Ovary (tissue), 9 donors: ENCODE measurements around the gene LANCL1. TPM values are rescaled to one million over a fixed set of nuclear protein-coding genes. Genes with fewer than 3 reads are reported as not detected.

Source experiments
- DNase-seq, 5 donors: peaks; one replicate each; pipeline ENCODE4 v3.0.0-alpha.2; 2019 to 2020
- H3K27ac ChIP-seq, 2 donors: fragments of 200-600 bp; one replicate each; pipeline versions ENCODE4 v1.5.1 to v1.8.0; 2019 to 2022
- H3K27me3 ChIP-seq: fragments of 200-600 bp; one replicate; pipeline ENCODE4 v1.8.0; 2022
- H3K36me3 ChIP-seq: fragments of 200-600 bp; sonication (generic); one replicate; pipeline ENCODE4 v1.5.1; 2019
- H3K4me1 ChIP-seq: one replicate; pipeline ENCODE4 v1.8.1; 2013; ENCODE audit warnings: mild to moderate bottlenecking, moderate library complexity; ENCODE audit not compliant: insufficient read depth
- H3K4me3 ChIP-seq: fragments of 200-600 bp; sonication (generic); one replicate; pipeline ENCODE4 v1.5.1; 2017
- H3K9me3 ChIP-seq, 2 donors: fragments of 200-600 bp in 1 of 2; sonication (generic) in 1 of 2; one replicate each; pipeline versions ENCODE4 v1.5.1 to v1.8.1; 2013 to 2019; ENCODE audit warnings: mild to moderate bottlenecking in 1 of 2, moderate library complexity in 1 of 2
- CTCF ChIP-seq, 3 donors: fragments of 450-650 bp in 2 of 3; fragments of 200-600 bp in 1 of 3; IDR thresholded peaks; one replicate each; pipeline versions ENCODE4 v1.5.1 to v1.8.0; 2016 to 2022; ENCODE audit warnings: antibody characterized with exemption in 3 of 3, mild to moderate bottlenecking in 1 of 3
- EP300 ChIP-seq: sonication (generic); formaldehyde crosslinking; IDR thresholded peaks from one replicate; pipeline ENCODE4 v1.6.1; 2017; ENCODE audit warnings: antibody characterized with exemption
- POLR2A ChIP-seq: fragments of 450-650 bp; IDR thresholded peaks from one replicate; pipeline ENCODE4 v1.6.1; 2017; ENCODE audit warnings: antibody characterized with exemption, mild to moderate bottlenecking, moderate library complexity
- WGBS, 3 donors: extraction: QIAGEN DNeasy Blood & Tissue Kit in 1 of 3; methylation state at CpG; one replicate each; pipeline versions ENCODE4 v1.1.5 to v1.1.7; 2013 to 2017; 5-methylcytosine and 5-hydroxymethylcytosine counted together
- intact Hi-C, 4 donors: fragments of 100-400 bp; cut with DNase I; formaldehyde crosslinking; loops; one replicate each; pipeline versions ENCODE4 v1.11.0 to v1.15.1; 2022 to 2023
- polyA plus RNA-seq, 2 donors: library from polyadenylated mRNA; stranded (reverse); fragments of 200-250 nt in 1 of 2; fragments of 350-450 nt in 1 of 2; fragmentation: Illumina TruSeq in 1 of 2; extraction: RNeasy Lipid Tissue Mini Kit (QIAGEN cat#74804) in 1 of 2; gene quantifications; one replicate each; pipeline ENCODE4 v1.2.3, GENCODE V29; 2013 to 2014
- total RNA-seq, 7 donors: library from RNA; depleted of rRNA in 2 of 7; stranded (reverse); fragments of >200 nt in 2 of 7; fragmentation: NEBNext Ultra II Directional in 3 of 7; extraction: Animal tissue kit (Norgen Biotek cat#: 25700) in 3 of 7; gene quantifications; one replicate each; pipeline versions ENCODE4 v1.1.0 to v1.2.4, GENCODE V29; 2016 to 2023
- donor health status: DM: no; HTN: no; CAD: no; lungs with moderate emphysema.
- donor health status: DM: no; HTN: no; CAD: no.
- donor health status: Bipolar disorder and iron deficiency.
- donor health status: DM: yes; HTN: yes; CAD: no.
- donor health status: DM: no; HTN: no; CAD: no.
- donor health status: DM: yes; HTN: yes; CAD: no.

LANCL1 gene
- total and polyA plus RNA-seq, 9 donors = 21.6 to 44.7 (median 39.7) TPM

- H3K36me3 ChIP-seq = no peaks in the 10 kb centered on the region
- intact Hi-C loops = no loop called here
- TF ChIP-seq POLR2A (no peak), EP300 (no peak), CTCF (IDR thresholded peaks at IDR 0.05) (no peak)
- H3K27ac ChIP-seq = no peak overlapping the region
- 81 to 85% (median 82%) methylated on average over 3 of the region's 3 CpGs for WGBS, 3 donors
- no peaks in the 10 kb centered on the region for H3K9me3 ChIP-seq
- no peak for DNase-seq
- H3K4me1 ChIP-seq = no peaks in the 10 kb centered on the region
- no peak overlapping the region for H3K4me3 ChIP-seq
- H3K27me3 ChIP-seq = no peaks in the 10 kb centered on the region
Measured at GRCh38 chr2:210496512-210496911, 20.0 kb upstream of the LANCL1 start.

GRCh38 chr2:210493528-210493927 lies 17.0 kb upstream of the LANCL1 start:
- TF ChIP-seq POLR2A = no peak
- TF ChIP-seq EP300 = no peak
- Histone ChIP-seq H3K4me1 (no peaks in the 10 kb centered on the region), H3K4me3 (no peak overlapping the region), H3K27ac (no peak overlapping the region), H3K27me3 (no peaks in the 10 kb centered on the region), H3K9me3 (no peaks in the 10 kb centered on the region), H3K36me3 (no peaks in the 10 kb centered on the region)
- 87 to 94% (median 92%) methylated on average over 3 of the region's 3 CpGs for WGBS, 3 donors
- intact Hi-C loops = no loop called here
- no peak for DNase-seq

GRCh38 chr2:210481601-210482175 lies 5.1 kb upstream of the LANCL1 start:
- H3K27ac ChIP-seq = no peak overlapping the region
- intact Hi-C loops = no loop called here
- H3K36me3 ChIP-seq = no peaks in the 10 kb centered on the region
- TF ChIP-seq EP300 (no peak), POLR2A (no peak), CTCF (IDR thresholded peaks at IDR 0.05) (no peak)
- H3K4me1 ChIP-seq = no peaks in the 10 kb centered on the region
- no peaks in the 10 kb centered on the region for H3K27me3 ChIP-seq
- DNase-seq = no peak
- H3K4me3 ChIP-seq = no peak overlapping the region
- WGBS, 3 donors = 32 to 46% (median 42%) methylated on average over 2 of the region's 2 CpGs
- H3K9me3 ChIP-seq = no peaks in the 10 kb centered on the region

GRCh38 chr2:210480764-210481163 lies 4.2 kb upstream of the LANCL1 start:
- Histone ChIP-seq H3K9me3 (no peaks in the 10 kb centered on the region), H3K36me3 (no peaks in the 10 kb centered on the region), H3K4me1 (peaks cover under 1% of the 10 kb centered on the region), H3K27ac (no peak overlapping the region), H3K27me3 (no peaks in the 10 kb centered on the region), H3K4me3 (no peak overlapping the region)
- 91 to 96% (median 94%) methylated on average over 2 of the region's 2 CpGs for WGBS, 3 donors
- no peak for TF ChIP-seq CTCF (IDR thresholded peaks at IDR 0.05)
- no peak for TF ChIP-seq POLR2A
- no peak for TF ChIP-seq EP300
- DNase-seq = no peak
- intact Hi-C loops = no loop called here

GRCh38 chr2:210480079-210480478 lies 3.5 kb upstream of the LANCL1 start:
- TF ChIP-seq CTCF (IDR thresholded peaks at IDR 0.05) (no peak), POLR2A (no peak), EP300 (no peak)
- intact Hi-C loops = no loop called here

More at GRCh38 chr2:210480079-210480478, 3.5 kb upstream of the LANCL1 start:
- Histone ChIP-seq H3K36me3 (no peaks in the 10 kb centered on the region), H3K4me1 (peaks cover 2% of the 10 kb centered on the region), H3K27me3 (no peaks in the 10 kb centered on the region), H3K4me3 (no peak overlapping the region), H3K9me3 (no peaks in the 10 kb centered on the region), H3K27ac (no peak overlapping the region)
- 72 to 80% (median 79%) methylated on average over 3 of the region's 3 CpGs for WGBS, 3 donors
- DNase-seq = no peak
